Neural progenitor cell (in vitro differentiated cells): ENCODE data around the gene BSN. TPM values are rescaled to one million over a fixed set of nuclear protein-coding genes. Genes with fewer than 3 reads are reported as not detected.

ENCODE experiments used
- DNase-seq: peaks from one replicate; pipeline ENCODE4 v3.0.0-alpha.2; 2016; ENCODE audit warnings: low spot score
- H2AFZ ChIP-seq: fragments of 200-600 bp; sonication (generic); replicated peaks from 2 replicates; pipeline ENCODE4 v1.6.1; 2016; ENCODE audit warnings: antibody characterized with exemption
- H3F3A ChIP-seq: fragments of 200-600 bp; sonication (generic); 2 replicates; pipeline ENCODE4 v1.6.1; 2016; ENCODE audit warnings: antibody characterized with exemption, low read depth
- H3K27ac ChIP-seq: fragments of 200-600 bp; sonication (generic); 2 replicates; pipeline ENCODE4 v1.5.1; 2016; ENCODE audit warnings: mild to moderate bottlenecking
- H3K27me3 ChIP-seq: fragments of 200-600 bp; sonication (generic); 2 replicates; pipeline ENCODE4 v1.6.1; 2016; ENCODE audit warnings: mild to moderate bottlenecking, moderate library complexity
- H3K36me3 ChIP-seq: fragments of 200-600 bp; sonication (generic); 2 replicates; pipeline ENCODE4 v1.5.1; 2016
- H3K4me1 ChIP-seq: fragments of 200-600 bp; sonication (generic); 2 replicates; pipeline ENCODE4 v1.6.1; 2016; ENCODE audit warnings: mixed run types
- H3K4me2 ChIP-seq: fragments of 200-600 bp; sonication (generic); 2 replicates; pipeline ENCODE4 v1.6.1; 2016
- H3K4me3 ChIP-seq: fragments of 200-600 bp; sonication (generic); 2 replicates; pipeline ENCODE4 v1.5.1; 2016
- H3K79me2 ChIP-seq: fragments of 200-600 bp; sonication (generic); 2 replicates; pipeline ENCODE4 v1.6.1; 2016; ENCODE audit warnings: low read depth
- H3K9ac ChIP-seq: fragments of 200-600 bp; sonication (generic); 2 replicates; pipeline ENCODE4 v1.6.1; 2016
- H3K9me3 ChIP-seq: fragments of 200-600 bp; sonication (generic); 2 replicates; pipeline ENCODE4 v1.5.1; 2016; ENCODE audit warnings: low read depth
- H4K20me1 ChIP-seq: fragments of 200-600 bp; sonication (generic); 2 replicates; pipeline ENCODE4 v1.6.1; 2016; ENCODE audit warnings: low read depth
- H3K27ac Mint-ChIP-seq: 3 replicates; pipeline ENCODE4 v1.8.0; 2021; ENCODE audit warnings: mixed read lengths
- H3K27me3 Mint-ChIP-seq: 2 replicates; pipeline ENCODE4 v1.8.0; 2022; ENCODE audit warnings: low read depth, mild to moderate bottlenecking, inconsistent platforms, moderate library complexity, mixed read lengths; ENCODE audit not compliant: insufficient read depth
- H3K36me3 Mint-ChIP-seq: 3 replicates; pipeline ENCODE4 v1.8.0; 2021; ENCODE audit warnings: mixed read lengths
- H3K4me1 Mint-ChIP-seq: 3 replicates; pipeline ENCODE4 v1.8.0; 2021; ENCODE audit warnings: mixed read lengths
- H3K4me3 Mint-ChIP-seq: 3 replicates; pipeline ENCODE4 v1.8.0; 2021; ENCODE audit warnings: mild to moderate bottlenecking, moderate library complexity, mixed read lengths
- H3K9me3 Mint-ChIP-seq: 3 replicates; pipeline ENCODE4 v1.8.0; 2020; ENCODE audit warnings: mixed read lengths
- CTCF ChIP-seq: fragments of 200-600 bp; sonication (generic); IDR thresholded peaks from 2 replicates; pipeline ENCODE4 v1.5.1; 2017; ENCODE audit warnings: antibody characterized with exemption, mild to moderate bottlenecking
- EZH2 ChIP-seq: fragments of 200-600 bp; sonication (generic); IDR thresholded peaks from 2 replicates; pipeline ENCODE4 v1.6.1; 2017; ENCODE audit warnings: antibody characterized with exemption, mild to moderate bottlenecking, moderate library complexity
- EZH2phosphoT487 ChIP-seq: fragments of 200-600 bp; sonication (generic); IDR thresholded peaks from 2 replicates; pipeline ENCODE4 v1.6.1; 2017; ENCODE audit warnings: antibody characterized with exemption
- total RNA-seq: library from RNA; depleted of rRNA; stranded (reverse); fragments of >200 nt; gene quantifications from 2 replicates; pipeline ENCODE4 v1.2.3, GENCODE V29; 2015; ENCODE audit warnings: low replicate concordance

BSN gene
- total RNA-seq, 1 donor from 2014 or later: 0.17 TPM

DNA sequence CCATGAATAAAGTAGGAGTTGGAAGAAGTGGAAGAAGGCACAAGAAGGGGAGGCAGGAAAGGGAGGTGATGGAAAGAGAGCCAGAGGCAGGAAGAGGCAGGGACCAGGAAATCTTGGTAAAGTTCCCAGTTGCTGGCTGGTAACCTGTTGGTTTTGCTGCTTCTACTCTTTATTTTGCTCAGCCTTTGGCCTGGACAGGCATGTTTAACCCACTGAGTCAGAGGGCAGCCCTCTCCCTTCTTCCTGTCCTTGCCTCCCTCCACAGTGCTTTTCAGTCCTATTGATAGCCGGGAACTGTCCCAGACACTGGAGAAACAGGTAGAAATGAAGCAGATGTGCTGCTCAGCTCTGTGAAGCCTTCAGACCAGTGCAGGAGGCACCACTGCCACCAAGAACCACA lies 76.5 kb downstream of the BSN start:
- Histone ChIP-seq H2AFZ (no peak overlapping the region), H3K27me3 (no peaks in the 10 kb centered on the region), H3K4me3 (no peak overlapping the region), H3K4me2 (no peak overlapping the region), H3K4me1 (no peaks in the 10 kb centered on the region), H3F3A (no peaks in the 10 kb centered on the region), H4K20me1 (no peaks in the 10 kb centered on the region), H3K79me2 (no peaks in the 10 kb centered on the region), H3K27ac (no peak overlapping the region), H3K36me3 (no peaks in the 10 kb centered on the region), H3K9ac (no peak overlapping the region), H3K9me3 (no peaks in the 10 kb centered on the region)
- Mint-ChIP-seq H3K4me1 (no peaks in the 10 kb centered on the region), H3K4me3 (no peak overlapping the region), H3K27me3 (peaks cover 3% of the 10 kb centered on the region), H3K27ac (peak overlapping the region; percentile 1), H3K36me3 (peaks cover 15% of the 10 kb centered on the region), H3K9me3 (peaks cover 17% of the 10 kb centered on the region)
- no peak for TF ChIP-seq EZH2phosphoT487
- no peak for TF ChIP-seq EZH2
- TF ChIP-seq CTCF: no peak
- no peak for DNase-seq

GRCh38 chr3:49634736-49635135 lies 80.5 kb downstream of the BSN start:
- H2AFZ ChIP-seq: no peak overlapping the region
- no peaks in the 10 kb centered on the region for H3K36me3 ChIP-seq
- no peak overlapping the region for H3K27ac ChIP-seq
- H3K4me3 Mint-ChIP-seq: no peak overlapping the region
- peaks cover 15% of the 10 kb centered on the region for H3K36me3 Mint-ChIP-seq
- no peaks in the 10 kb centered on the region for H3K27me3 ChIP-seq
- no peaks in the 10 kb centered on the region for H3K79me2 ChIP-seq
- no peaks in the 10 kb centered on the region for H3K4me1 ChIP-seq
- DNase-seq: peak; percentile 39
- no peak overlapping the region for H3K4me2 ChIP-seq
- peak; percentile 27 for TF ChIP-seq CTCF
- no peak for TF ChIP-seq EZH2phosphoT487
- no peak for TF ChIP-seq EZH2
- peaks cover 3% of the 10 kb centered on the region for H3K4me1 Mint-ChIP-seq
- H4K20me1 ChIP-seq: no peaks in the 10 kb centered on the region
- H3K9ac ChIP-seq: no peak overlapping the region
- H3K9me3 ChIP-seq: no peaks in the 10 kb centered on the region
- H3K9me3 Mint-ChIP-seq: peaks cover 17% of the 10 kb centered on the region
- no peaks in the 10 kb centered on the region for H3F3A ChIP-seq
- H3K4me3 ChIP-seq: no peak overlapping the region
- H3K27ac Mint-ChIP-seq: peak overlapping the region; percentile 2
- peaks cover 3% of the 10 kb centered on the region for H3K27me3 Mint-ChIP-seq

DNA sequence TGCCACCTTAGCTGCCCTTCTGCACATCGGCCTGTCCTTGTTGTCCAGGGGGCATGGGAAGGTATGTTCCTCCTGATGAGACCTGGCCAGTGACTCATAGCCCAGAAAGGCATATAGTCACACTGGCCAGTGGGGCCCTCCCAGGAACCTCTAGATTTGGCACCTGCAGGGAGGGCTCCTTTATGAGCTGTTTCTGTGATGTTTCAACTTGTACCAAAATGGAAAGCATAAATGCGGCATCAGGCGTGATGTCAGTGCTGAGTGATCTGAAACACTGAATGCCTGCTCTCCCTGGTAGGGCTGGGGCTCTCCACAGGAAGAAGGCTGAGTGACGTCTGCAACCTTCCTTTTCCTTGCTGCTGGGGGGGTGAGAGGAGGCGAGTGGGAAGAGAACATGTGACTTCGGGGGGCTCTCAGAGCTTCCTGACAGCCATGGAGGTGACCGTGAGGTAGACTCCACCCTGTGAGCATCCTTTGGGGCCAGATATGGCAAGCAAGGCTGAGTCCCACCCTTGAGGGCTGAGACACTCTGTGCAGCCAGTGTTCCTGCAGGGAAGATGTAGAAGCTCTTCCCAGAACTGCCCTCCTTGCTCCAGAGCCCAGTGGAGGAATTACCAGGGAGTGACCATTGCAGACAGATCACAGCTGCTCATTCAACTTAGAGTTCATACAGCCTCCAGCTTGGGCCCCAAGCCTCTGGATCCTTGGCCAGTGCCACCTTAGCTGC lies 82.8 kb downstream of the BSN start:
- Mint-ChIP-seq H3K4me1 (peaks cover 3% of the 10 kb centered on the region), H3K36me3 (peaks cover under 1% of the 10 kb centered on the region), H3K27ac (peak overlapping the region; percentile 65), H3K4me3 (no peak overlapping the region), H3K27me3 (peaks cover 3% of the 10 kb centered on the region), H3K9me3 (peaks cover 5% of the 10 kb centered on the region)
- Histone ChIP-seq H3K4me3 (no peak overlapping the region), H3F3A (no peaks in the 10 kb centered on the region), H4K20me1 (no peaks in the 10 kb centered on the region), H3K27me3 (no peaks in the 10 kb centered on the region), H3K79me2 (no peaks in the 10 kb centered on the region), H2AFZ (no peak overlapping the region), H3K4me1 (no peaks in the 10 kb centered on the region), H3K36me3 (no peaks in the 10 kb centered on the region), H3K9me3 (no peaks in the 10 kb centered on the region), H3K27ac (no peak overlapping the region), H3K4me2 (no peak overlapping the region), H3K9ac (no peak overlapping the region)
- DNase-seq: no peak
- no peak for TF ChIP-seq EZH2phosphoT487
- TF ChIP-seq EZH2: no peak
- TF ChIP-seq CTCF: no peak
